Dedifferentiated amniotic fluid mesenchymal stem cell (primary cell): ENCODE measurements around the gene ZBTB24.
A peak's percentile ranks its signal among the peaks of the same experiment; 100 is the strongest.

Source experiments
- DNase-seq: peaks from one replicate; pipeline ENCODE4 v3.0.0-alpha.2; 2016; ENCODE audit errors: extremely low spot score

The ZBTB24 gene

GRCh38 chr6:109451376-109451775 is 31.6 kb downstream of the ZBTB24 start:
- DNase-seq: no peak

GRCh38 chr6:109450801-109451200 is 32.2 kb downstream of the ZBTB24 start:
- DNase-seq: no peak

- DNase-seq: no peak
Measured at GRCh38 chr6:109449795-109450673, 33.0 kb downstream of the ZBTB24 start.

- DNase-seq: no peak
Measured at GRCh38 chr6:109449064-109449794, 33.8 kb downstream of the ZBTB24 start.

- DNase-seq: no peak
Measured at GRCh38 chr6:109448615-109449014, 34.4 kb downstream of the ZBTB24 start.

- DNase-seq: no peak
Measured at GRCh38 chr6:109447878-109448555, 35.0 kb downstream of the ZBTB24 start.

GRCh38 chr6:109447087-109447486 is 35.9 kb downstream of the ZBTB24 start:
- DNase-seq: no peak

GRCh38 chr6:109446541-109446940 is 36.5 kb downstream of the ZBTB24 start:
- DNase-seq: no peak

- DNase-seq: no peak
Measured at GRCh38 chr6:109446072-109446471, 36.9 kb downstream of the ZBTB24 start.

GRCh38 chr6:109445382-109445781 is 37.6 kb downstream of the ZBTB24 start:
- no peak for DNase-seq

- no peak for DNase-seq
Measured at GRCh38 chr6:109443425-109443950, 39.5 kb downstream of the ZBTB24 start.

GRCh38 chr6:109442393-109442924 is 40.6 kb downstream of the ZBTB24 start:
- DNase-seq: no peak

- peak; percentile 18 for DNase-seq
Measured at GRCh38 chr6:109441069-109441816, 41.8 kb downstream of the ZBTB24 start.

- DNase-seq: peak; percentile 79
Measured at GRCh38 chr6:109440331-109441068, 42.5 kb downstream of the ZBTB24 start, which contains the start of the genes PPIL6 and SMPD2. Gene PPIL6 (minus strand): TSS chr6:109440628. CDS start chr6:109440590, 38 bp downstream. Gene SMPD2 (plus strand): TSS chr6:109440724. CDS start chr6:109441122, 398 bp downstream.

- no peak for DNase-seq
Measured at GRCh38 chr6:109436041-109436440, 47.0 kb downstream of the ZBTB24 start.

- DNase-seq: no peak
Measured at GRCh38 chr6:109434456-109434855, 48.6 kb downstream of the ZBTB24 start.

- no peak for DNase-seq
Measured at GRCh38 chr6:109429496-109429895, 53.5 kb downstream of the ZBTB24 start.

- DNase-seq: peak; percentile 59
Measured at GRCh38 chr6:109428889-109429477, 54.0 kb downstream of the ZBTB24 start.

GRCh38 chr6:109424946-109425345 is 58.1 kb downstream of the ZBTB24 start:
- no peak for DNase-seq

- no peak for DNase-seq
Measured at GRCh38 chr6:109421184-109421583, 61.8 kb downstream of the ZBTB24 start.
